Transverse colon (tissue), 4 donors: ENCODE measurements around the gene LRSAM1.

Source experiments
- EP300 ChIP-seq: sonication (generic); formaldehyde crosslinking; IDR thresholded peaks from one replicate; pipeline ENCODE4 v1.6.1; 2017; ENCODE audit warnings: antibody characterized with exemption, low read depth
- POLR2A ChIP-seq: fragments of 450-650 bp; IDR thresholded peaks from one replicate; pipeline ENCODE4 v1.6.1; 2016; ENCODE audit warnings: antibody characterized with exemption, mild to moderate bottlenecking, moderate library complexity
- POLR2AphosphoS5 ChIP-seq, 3 donors: sonication (generic); formaldehyde crosslinking; IDR thresholded peaks; one replicate each; pipeline ENCODE4 v1.6.1; 2016; ENCODE audit warnings: antibody characterized with exemption in 3 of 3
- TF ChIP-seq, protein P1 (sequence below), 5 experiments: fragments of 200-600 bp in 3 of 5; fragments of 450-650 bp in 2 of 5; sonication (generic) in 3 of 5; IDR thresholded peaks; 1 replicate in 2 of 5; 2 replicates in 3 of 5; pipeline ENCODE4 v1.5.1; 2016 to 2017; ENCODE audit warnings: antibody characterized with exemption in 5 of 5, inconsistent platforms in 3 of 5, mild to moderate bottlenecking in 2 of 5, moderate library complexity in 1 of 5

- TF ChIP-seq, protein P1, sequence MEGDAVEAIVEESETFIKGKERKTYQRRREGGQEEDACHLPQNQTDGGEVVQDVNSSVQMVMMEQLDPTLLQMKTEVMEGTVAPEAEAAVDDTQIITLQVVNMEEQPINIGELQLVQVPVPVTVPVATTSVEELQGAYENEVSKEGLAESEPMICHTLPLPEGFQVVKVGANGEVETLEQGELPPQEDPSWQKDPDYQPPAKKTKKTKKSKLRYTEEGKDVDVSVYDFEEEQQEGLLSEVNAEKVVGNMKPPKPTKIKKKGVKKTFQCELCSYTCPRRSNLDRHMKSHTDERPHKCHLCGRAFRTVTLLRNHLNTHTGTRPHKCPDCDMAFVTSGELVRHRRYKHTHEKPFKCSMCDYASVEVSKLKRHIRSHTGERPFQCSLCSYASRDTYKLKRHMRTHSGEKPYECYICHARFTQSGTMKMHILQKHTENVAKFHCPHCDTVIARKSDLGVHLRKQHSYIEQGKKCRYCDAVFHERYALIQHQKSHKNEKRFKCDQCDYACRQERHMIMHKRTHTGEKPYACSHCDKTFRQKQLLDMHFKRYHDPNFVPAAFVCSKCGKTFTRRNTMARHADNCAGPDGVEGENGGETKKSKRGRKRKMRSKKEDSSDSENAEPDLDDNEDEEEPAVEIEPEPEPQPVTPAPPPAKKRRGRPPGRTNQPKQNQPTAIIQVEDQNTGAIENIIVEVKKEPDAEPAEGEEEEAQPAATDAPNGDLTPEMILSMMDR (IDR thresholded peaks at IDR 0.05), result no peak
- TF ChIP-seq POLR2A (no peak), POLR2AphosphoS5 (IDR thresholded peaks at IDR 0.05) (no peak), EP300 (no peak)
Measured at GRCh38 chr9:127470662-127471061, 19.4 kb downstream of the LRSAM1 start.
